ENCODE measurements around the gene SRSF4.

- TF ChIP-seq CTCF (IDR thresholded peaks at IDR 0.05; ENCODE audit: low read length) (no peak), EZH2 (IDR thresholded peaks at IDR 0.05; ENCODE audit: borderline replicate concordance, low read length) (no peak)
These were observed 17.1 kb downstream of the SRSF4 start for GRCh38 chr1:29164588-29164987.
